ENCODE results near the gene GPR78.
"Not testable (repeated sequence)": the region's sequence is repeated elsewhere in the genome, so short reads cannot be mapped to it uniquely, and the experiment has no call there.

GPR78 gene

GRCh38 chr4:8618421-8618820 lies 38.2 kb downstream of the GPR78 start:
- no peak for DNase-seq

GRCh38 chr4:8618961-8619720 lies 38.9 kb downstream of the GPR78 start:
- no peak for DNase-seq

- not testable (repeated sequence) for DNase-seq
Measured at GRCh38 chr4:8621135-8621534, 40.9 kb downstream of the GPR78 start.

GRCh38 chr4:8624601-8625272 lies 44.5 kb downstream of the GPR78 start:
- DNase-seq: not testable (repeated sequence)

GRCh38 chr4:8630240-8630905 lies 50.2 kb downstream of the GPR78 start:
- DNase-seq: not testable (repeated sequence)

- DNase-seq: not testable (repeated sequence)
Measured at GRCh38 chr4:8631896-8632295, 51.7 kb downstream of the GPR78 start.

- DNase-seq: not testable (repeated sequence)
Measured at GRCh38 chr4:8634773-8635172, 54.6 kb downstream of the GPR78 start.

- DNase-seq: not testable (repeated sequence)
Measured at GRCh38 chr4:8635897-8636554, 55.8 kb downstream of the GPR78 start.

Data from activated CD4-positive, alpha-beta T cell treated with anti-CD3 and anti-CD28 coated beads, Interleukin-2, amount 50 U/mL, for 4 hours (primary cell).